ENCODE data around the gene SGCG.

- TF ChIP-seq CTCF (IDR thresholded peaks at IDR 0.05): no peak
- TF ChIP-seq POLR2A (IDR thresholded peaks at IDR 0.05): no peak
These were observed 141.9 kb downstream of the SGCG start for GRCh38 chr13:23322353-23323336.

Measured in thyroid gland (tissue), 4 donors.